Smooth muscle cell (in vitro differentiated cells): Measurements from ENCODE around the gene PPP2R2B. TPM values are rescaled to one million over a fixed set of nuclear protein-coding genes. Genes with fewer than 3 reads are reported as not detected.

Experiments used
- DNase-seq: peaks from one replicate; lab custom pipeline; 2025; ENCODE audit not compliant: unreplicated experiment; lab: John Stamatoyannopoulos, UW
- H2AFZ ChIP-seq: fragments of 200-600 bp; sonication (generic); 2 replicates; pipeline ENCODE4 v1.6.0; 2016; ENCODE audit warnings: antibody characterized with exemption, low read depth, mild to moderate bottlenecking
- H3F3A ChIP-seq: fragments of 200-600 bp; sonication (generic); 2 replicates; pipeline ENCODE4 v1.6.0; 2017; ENCODE audit warnings: antibody characterized with exemption, low read depth
- H3K27ac ChIP-seq: fragments of 200-600 bp; sonication (generic); 2 replicates; pipeline ENCODE4 v1.5.1; 2016; ENCODE audit warnings: low read depth, mild to moderate bottlenecking
- H3K27me3 ChIP-seq: fragments of 200-600 bp; sonication (generic); 2 replicates; pipeline ENCODE4 v1.6.1; 2016; ENCODE audit warnings: low read depth, mild to moderate bottlenecking
- H3K36me3 ChIP-seq: fragments of 200-600 bp; sonication (generic); 2 replicates; pipeline ENCODE4 v1.5.1; 2016; ENCODE audit warnings: low read depth
- H3K4me1 ChIP-seq: fragments of 200-600 bp; sonication (generic); 2 replicates; pipeline ENCODE4 v1.5.1; 2016; ENCODE audit warnings: low read depth
- H3K4me2 ChIP-seq: fragments of 200-600 bp; sonication (generic); 2 replicates; pipeline ENCODE4 v1.6.0; 2016; ENCODE audit warnings: mild to moderate bottlenecking
- H3K4me3 ChIP-seq: fragments of 200-600 bp; sonication (generic); 2 replicates; pipeline ENCODE4 v1.5.1; 2016; ENCODE audit warnings: mild to moderate bottlenecking
- H3K79me2 ChIP-seq: fragments of 200-600 bp; sonication (generic); 2 replicates; pipeline ENCODE4 v1.6.0; 2016; ENCODE audit warnings: low read depth, mild to moderate bottlenecking
- H3K9ac ChIP-seq: fragments of 200-600 bp; sonication (generic); 2 replicates; pipeline ENCODE4 v1.6.0; 2016; ENCODE audit warnings: low read depth
- H3K9me3 ChIP-seq: fragments of 200-600 bp; sonication (generic); replicated peaks from 2 replicates; pipeline ENCODE4 v1.5.1; 2016; ENCODE audit warnings: low read depth
- H4K20me1 ChIP-seq: fragments of 200-600 bp; sonication (generic); 2 replicates; pipeline ENCODE4 v1.6.0; 2016; ENCODE audit warnings: low read depth
- WGBS: methylation state at CpG from one replicate; pipeline ENCODE4 v1.1.7; 2016; ENCODE audit warnings: low lambda C conversion rate; 5-methylcytosine and 5-hydroxymethylcytosine counted together
- polyA plus RNA-seq: library from polyadenylated mRNA; unstranded; fragments of >200 nt; fragmentation: Nextera tagmentation; extraction: Ambion mirVana; gene quantifications from 2 replicates; pipeline ENCODE4 v1.2.1, GENCODE V29; 2016
- total RNA-seq: library from RNA; depleted of rRNA; stranded (reverse); fragments of >200 nt; gene quantifications from 2 replicates; pipeline ENCODE4 v1.2.3, GENCODE V29; 2014
- TF ChIP-seq, protein P1 (sequence below): fragments of 200-600 bp; sonication (generic); IDR thresholded peaks from 2 replicates; pipeline ENCODE4 v1.5.1; 2017; ENCODE audit warnings: borderline replicate concordance, mild to moderate bottlenecking, antibody characterized with exemption; ENCODE audit not compliant: insufficient read depth, poor library complexity, severe bottlenecking

PPP2R2B gene
- total and polyA plus RNA-seq, 2 experiments from 2014 or later: 0.89 to 2.2 TPM

DNA sequence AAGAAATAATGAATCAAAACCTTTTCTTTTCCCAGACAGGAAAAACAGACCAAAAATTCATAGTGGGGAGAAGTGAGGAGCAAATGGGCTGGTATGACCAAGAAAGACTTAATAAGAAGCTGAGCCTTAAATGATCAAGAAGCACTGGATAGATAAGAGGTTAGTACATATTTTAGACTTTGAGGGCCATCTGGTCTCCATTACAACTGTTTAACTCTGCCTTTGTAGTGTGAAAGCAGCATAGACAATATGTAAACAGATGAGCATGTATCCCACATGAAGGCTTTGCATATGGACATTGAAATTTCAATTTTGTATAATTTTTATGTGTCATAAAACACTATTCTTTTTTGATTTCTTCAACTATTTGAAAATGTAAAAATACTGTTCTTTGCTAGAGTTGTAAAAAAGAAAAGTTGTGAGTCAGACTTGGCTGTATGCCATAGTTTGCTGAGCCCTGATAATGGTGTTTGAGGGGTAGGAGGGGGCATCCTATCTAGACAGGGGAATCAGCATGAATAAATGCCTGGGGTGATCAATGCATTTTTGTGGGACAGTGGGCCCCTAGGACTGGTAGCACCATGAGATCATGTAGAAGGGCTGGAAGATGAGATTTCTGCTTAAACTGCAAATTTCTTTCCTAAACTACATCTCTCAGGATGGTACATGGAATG is 270.8 kb downstream of the PPP2R2B start:
- H3K27ac ChIP-seq: peak overlapping the region; percentile 2
- H3K4me3 ChIP-seq: no peak overlapping the region
- H3K9me3 ChIP-seq: no peaks in the 10 kb centered on the region
- H3F3A ChIP-seq: peaks cover 7% of the 10 kb centered on the region
- TF ChIP-seq, protein P1, sequence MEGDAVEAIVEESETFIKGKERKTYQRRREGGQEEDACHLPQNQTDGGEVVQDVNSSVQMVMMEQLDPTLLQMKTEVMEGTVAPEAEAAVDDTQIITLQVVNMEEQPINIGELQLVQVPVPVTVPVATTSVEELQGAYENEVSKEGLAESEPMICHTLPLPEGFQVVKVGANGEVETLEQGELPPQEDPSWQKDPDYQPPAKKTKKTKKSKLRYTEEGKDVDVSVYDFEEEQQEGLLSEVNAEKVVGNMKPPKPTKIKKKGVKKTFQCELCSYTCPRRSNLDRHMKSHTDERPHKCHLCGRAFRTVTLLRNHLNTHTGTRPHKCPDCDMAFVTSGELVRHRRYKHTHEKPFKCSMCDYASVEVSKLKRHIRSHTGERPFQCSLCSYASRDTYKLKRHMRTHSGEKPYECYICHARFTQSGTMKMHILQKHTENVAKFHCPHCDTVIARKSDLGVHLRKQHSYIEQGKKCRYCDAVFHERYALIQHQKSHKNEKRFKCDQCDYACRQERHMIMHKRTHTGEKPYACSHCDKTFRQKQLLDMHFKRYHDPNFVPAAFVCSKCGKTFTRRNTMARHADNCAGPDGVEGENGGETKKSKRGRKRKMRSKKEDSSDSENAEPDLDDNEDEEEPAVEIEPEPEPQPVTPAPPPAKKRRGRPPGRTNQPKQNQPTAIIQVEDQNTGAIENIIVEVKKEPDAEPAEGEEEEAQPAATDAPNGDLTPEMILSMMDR: no peak
- no peaks in the 10 kb centered on the region for H3K36me3 ChIP-seq
- no peaks in the 10 kb centered on the region for H4K20me1 ChIP-seq
- H3K9ac ChIP-seq: no peak overlapping the region
- H2AFZ ChIP-seq: no peak overlapping the region
- DNase-seq: no peak
- H3K79me2 ChIP-seq: no peaks in the 10 kb centered on the region
- no peaks in the 10 kb centered on the region for H3K27me3 ChIP-seq
- no peaks in the 10 kb centered on the region for H3K4me1 ChIP-seq
- peak overlapping the region; percentile 9 for H3K4me2 ChIP-seq

DNA sequence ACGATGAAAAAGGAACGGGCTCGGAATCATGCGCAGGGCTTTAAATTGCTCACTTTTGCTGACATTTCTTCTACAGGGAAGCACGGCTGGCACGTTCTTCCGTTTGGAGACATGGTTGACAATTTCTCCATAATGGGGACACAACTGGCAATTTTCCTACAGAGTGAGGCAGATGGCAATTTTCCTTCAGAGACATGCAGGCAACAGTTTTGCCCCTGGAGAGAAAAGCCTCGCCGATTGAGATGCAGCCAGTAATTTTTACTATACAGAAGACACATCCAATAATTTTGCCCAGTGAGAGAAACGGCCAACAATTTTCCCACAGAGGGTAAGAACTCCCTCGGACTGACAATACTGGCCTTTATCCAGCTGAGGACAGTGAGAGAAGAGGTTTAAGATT is 271.7 kb downstream of the PPP2R2B start:
- peak overlapping the region; percentile 9 for H3K4me2 ChIP-seq
- DNase-seq: no peak
- no peaks in the 10 kb centered on the region for H3K79me2 ChIP-seq
- H3K27me3 ChIP-seq: no peaks in the 10 kb centered on the region
- no peak overlapping the region for H3K4me3 ChIP-seq
- no peaks in the 10 kb centered on the region for H3K36me3 ChIP-seq
- peaks cover 7% of the 10 kb centered on the region for H3F3A ChIP-seq
- WGBS: 72% methylated on average over 11 of the region's 11 CpGs
- H3K27ac ChIP-seq: no peak overlapping the region
- no peaks in the 10 kb centered on the region for H4K20me1 ChIP-seq
- no peaks in the 10 kb centered on the region for H3K4me1 ChIP-seq
- no peak overlapping the region for H2AFZ ChIP-seq
- H3K9ac ChIP-seq: no peak overlapping the region
- TF ChIP-seq, protein P1: no peak
- H3K9me3 ChIP-seq: no peaks in the 10 kb centered on the region

DNA sequence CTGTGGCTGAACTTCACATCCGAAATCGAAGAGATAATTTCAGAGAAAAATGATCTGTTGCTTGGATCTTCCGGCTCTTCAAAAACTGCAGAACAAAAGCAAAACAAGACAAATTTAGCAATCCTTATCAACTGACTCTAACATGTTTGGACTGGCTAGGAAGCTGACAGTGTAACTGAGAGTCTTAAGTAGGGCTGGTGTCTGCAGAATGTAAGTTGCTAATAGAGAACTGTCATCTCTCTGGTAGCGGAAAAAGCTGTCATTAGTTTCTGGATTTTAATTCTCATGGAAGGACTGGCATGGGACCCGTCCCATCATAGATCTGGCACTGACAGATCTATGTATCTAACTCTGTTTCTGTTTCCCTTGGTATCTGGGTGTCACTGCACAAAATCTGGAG is 278.2 kb downstream of the PPP2R2B start:
- H3K4me2 ChIP-seq: peak overlapping the region; percentile 28
- DNase-seq: no peak
- no peaks in the 10 kb centered on the region for H3K27me3 ChIP-seq
- no peak overlapping the region for H3K27ac ChIP-seq
- H3K9me3 ChIP-seq: no peaks in the 10 kb centered on the region
- no peaks in the 10 kb centered on the region for H3K79me2 ChIP-seq
- TF ChIP-seq, protein P1: no peak
- no peak overlapping the region for H3K4me3 ChIP-seq
- 21% methylated on average over 5 of the region's 5 CpGs for WGBS
- no peaks in the 10 kb centered on the region for H3F3A ChIP-seq
- H4K20me1 ChIP-seq: no peaks in the 10 kb centered on the region
- no peak overlapping the region for H3K9ac ChIP-seq
- no peaks in the 10 kb centered on the region for H3K36me3 ChIP-seq
- no peak overlapping the region for H2AFZ ChIP-seq
- no peaks in the 10 kb centered on the region for H3K4me1 ChIP-seq

DNA sequence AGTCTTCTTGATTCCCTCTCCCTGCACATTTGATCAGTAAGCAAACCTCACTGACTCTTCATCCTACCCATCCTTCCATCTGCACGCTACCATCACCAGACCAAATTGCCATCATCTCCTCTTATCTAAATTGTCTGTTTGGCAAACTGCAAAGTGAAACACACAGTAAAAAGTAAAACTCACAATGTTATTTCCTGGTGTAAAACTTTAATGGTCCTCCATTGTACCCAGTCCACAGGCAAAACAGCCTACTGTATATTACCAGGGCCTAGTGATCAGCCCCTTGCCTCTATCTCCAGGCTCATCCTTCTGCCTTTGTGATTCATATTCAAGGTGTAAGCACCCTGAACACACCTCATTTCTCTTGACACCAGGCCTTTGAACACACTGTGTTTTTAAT is 279.3 kb downstream of the PPP2R2B start:
- Histone ChIP-seq H3K4me3 (no peak overlapping the region), H3K27me3 (no peaks in the 10 kb centered on the region), H3K27ac (no peak overlapping the region), H3K9ac (no peak overlapping the region), H2AFZ (no peak overlapping the region), H3K4me1 (no peaks in the 10 kb centered on the region), H3K79me2 (no peaks in the 10 kb centered on the region), H3K36me3 (no peaks in the 10 kb centered on the region), H3K9me3 (no peaks in the 10 kb centered on the region), H4K20me1 (no peaks in the 10 kb centered on the region), H3F3A (no peaks in the 10 kb centered on the region), H3K4me2 (no peak overlapping the region)
- WGBS: 75% methylated on average over 1 of the region's 1 CpG
- TF ChIP-seq, protein P1: no peak
- no peak for DNase-seq
